Keratinocyte (primary cell): ENCODE measurements around the gene ERBB3. TPM values are rescaled to one million over a fixed set of nuclear protein-coding genes. Genes with fewer than 3 reads are reported as not detected.

Source experiments
- DNase-seq: peaks from one replicate; pipeline ENCODE4 v3.0.0-alpha.2; 2011; ENCODE audit warnings: low read depth, missing footprints, low spot score
- FAIRE-seq: peaks from 2 replicates; lab custom pipeline; 2011; peaks lifted over from hg19 to GRCh38; lab: Jason Lieb, UNC
- H2AFZ ChIP-seq: 2 replicates; pipeline ENCODE4 v1.6.0; 2012; ENCODE audit warnings: low read length, control low read depth, inconsistent platforms; ENCODE audit not compliant: control insufficient read depth
- H3K27ac ChIP-seq: 2 replicates; pipeline ENCODE4 v1.5.1; 2011; ENCODE audit warnings: low read length; ENCODE audit not compliant: control insufficient read depth, insufficient read depth
- H3K27me3 ChIP-seq: 3 replicates; pipeline ENCODE4 v1.6.0; 2011; ENCODE audit warnings: low read length; ENCODE audit not compliant: control insufficient read depth, insufficient read depth; ENCODE audit errors: extremely low read depth
- H3K36me3 ChIP-seq, 2 experiments: 2 replicates in 1 of 2; 3 replicates in 1 of 2; pipeline ENCODE4 v1.5.1; 2011; ENCODE audit warnings: low read length in 2 of 2, mild to moderate bottlenecking in 1 of 2; ENCODE audit not compliant: control insufficient read depth in 2 of 2, insufficient read depth in 2 of 2; ENCODE audit errors: extremely low read depth in 1 of 2
- H3K4me1 ChIP-seq: 3 replicates; pipeline ENCODE4 v1.5.1; 2011; ENCODE audit warnings: low read length; ENCODE audit not compliant: control insufficient read depth, insufficient read depth; ENCODE audit errors: extremely low read depth
- H3K4me2 ChIP-seq: 3 replicates; pipeline ENCODE4 v1.6.0; 2011; ENCODE audit warnings: low read depth, low read length; ENCODE audit not compliant: control insufficient read depth, insufficient read depth; ENCODE audit errors: extremely low read depth
- H3K4me3 ChIP-seq, 3 experiments: fragments of 200-600 bp in 1 of 3; sonication (generic) in 1 of 3; 2 replicates in 2 of 3; 3 replicates in 1 of 3; pipeline ENCODE4 v1.5.1; 2011 to 2016; ENCODE audit warnings: low read length in 3 of 3, mild to moderate bottlenecking in 3 of 3, control low read depth in 2 of 3, inconsistent platforms in 1 of 3, low read depth in 1 of 3, mixed read lengths in 1 of 3, mixed run types in 1 of 3, moderate library complexity in 1 of 3; ENCODE audit not compliant: control insufficient read depth in 2 of 3, insufficient read depth in 2 of 3; ENCODE audit errors: extremely low read depth in 1 of 3
- H3K79me2 ChIP-seq: 2 replicates; pipeline ENCODE4 v1.6.0; 2012; ENCODE audit warnings: low read length; ENCODE audit not compliant: control insufficient read depth, insufficient read depth
- H3K9ac ChIP-seq: 3 replicates; pipeline ENCODE4 v1.6.0; 2011; ENCODE audit warnings: low read length; ENCODE audit not compliant: control insufficient read depth, insufficient read depth; ENCODE audit errors: extremely low read depth
- H3K9me1 ChIP-seq: 3 replicates; pipeline ENCODE4 v1.6.0; 2011; ENCODE audit warnings: low read length; ENCODE audit not compliant: control insufficient read depth, insufficient read depth; ENCODE audit errors: extremely low read depth
- H3K9me3 ChIP-seq: 2 replicates; pipeline ENCODE4 v1.5.1; 2012; ENCODE audit warnings: low read depth, low read length; ENCODE audit not compliant: control insufficient read depth
- H4K20me1 ChIP-seq: 3 replicates; pipeline ENCODE4 v1.6.0; 2011; ENCODE audit warnings: low read length; ENCODE audit not compliant: control insufficient read depth, insufficient read depth; ENCODE audit errors: extremely low read depth
- CTCF ChIP-seq, 3 experiments: IDR thresholded peaks in 1 of 3; conservative IDR thresholded peaks in 1 of 3; optimal IDR thresholded peaks in 1 of 3; 2 replicates in 2 of 3; 3 replicates in 1 of 3; pipeline versions ENCODE3 to v1.5.1; 2011; ENCODE audit warnings: low read length in 3 of 3, mild to moderate bottlenecking in 3 of 3, moderate library complexity in 2 of 3, control low read depth in 1 of 3, inconsistent platforms in 1 of 3; ENCODE audit not compliant: insufficient read depth in 2 of 3; ENCODE audit errors: extremely low read depth in 1 of 3
- EZH2 ChIP-seq: IDR thresholded peaks from one replicate; pipeline ENCODE4 v1.6.1; 2012; ENCODE audit warnings: inconsistent platforms, mild to moderate bottlenecking, low read length, moderate library complexity
- dilution Hi-C: fragments of 300-500 bp; cut with MboI; formaldehyde crosslinking; loops from one replicate; pipeline ENCODE4 v1.7.0; 2020; ENCODE audit warnings: low sequenced_read_pairs; ENCODE audit not compliant: extremely low pct_ligation_motif_present
- polyA plus RNA-seq, 5 experiments: library from polyadenylated mRNA; depleted of rRNA in 3 of 5; stranded (reverse) in 3 of 5; stranded (forward) in 1 of 5; unstranded in 1 of 5; fragments of >200 nt; gene quantifications; 1 replicate in 1 of 5; 2 replicates in 3 of 5; 3 replicates in 1 of 5; pipeline versions ENCODE4 v1.2.1 to v1.2.3, GENCODE V29; 2011 to 2012; ENCODE audit warnings: missing spikeins in 2 of 5, low read depth in 1 of 5, low replicate concordance in 1 of 5

Gene ERBB3
- polyA plus RNA-seq, 1 donor (not counting 4 experiments of a cell fraction or from before 2014, with no cell fraction given): 16.4 TPM

- Histone ChIP-seq H3K4me1 (peaks cover under 1% of the 10 kb centered on the region), H3K36me3 (peaks cover 0 to 3% of the 10 kb centered on the region in 2 experiments), H3K79me2 (no peaks in the 10 kb centered on the region), H4K20me1 (no peaks in the 10 kb centered on the region), H3K4me2 (no peak overlapping the region), H3K27me3 (no peaks in the 10 kb centered on the region), H3K27ac (no peak overlapping the region), H3K9me1 (no peaks in the 10 kb centered on the region), H3K9me3 (no peaks in the 10 kb centered on the region), H3K9ac (no peak overlapping the region), H2AFZ (no peak overlapping the region), H3K4me3 (no peak overlapping the region)
- no peak for DNase-seq
- dilution Hi-C loops: no loop called here
- no peak for TF ChIP-seq EZH2
- no peak for FAIRE-seq
Measured at GRCh38 chr12:56034586-56035332, 45.2 kb upstream of the ERBB3 start.

GRCh38 chr12:56037161-56037560 lies 42.8 kb upstream of the ERBB3 start:
- Histone ChIP-seq H3K9me1 (no peaks in the 10 kb centered on the region), H3K4me1 (peaks cover 11% of the 10 kb centered on the region), H4K20me1 (no peaks in the 10 kb centered on the region), H3K79me2 (peaks cover 4% of the 10 kb centered on the region), H3K4me3 (no peak overlapping the region), H3K27ac (no peak overlapping the region), H3K9ac (no peak overlapping the region), H3K4me2 (no peak overlapping the region), H2AFZ (no peak overlapping the region), H3K36me3 (peaks cover 0 to 3% of the 10 kb centered on the region in 2 experiments), H3K9me3 (no peaks in the 10 kb centered on the region), H3K27me3 (no peaks in the 10 kb centered on the region)
- no peak for DNase-seq
- FAIRE-seq: no peak
- dilution Hi-C loops: no loop called here
- TF ChIP-seq EZH2 (no peak), CTCF (optimal IDR thresholded peaks at IDR 0.05 in 1 of 3, IDR thresholded peaks at IDR 0.05 in 1 of 3, conservative IDR thresholded peaks at IDR 0.05 in 1 of 3; ENCODE audit: extremely low read depth in 1 of 3, insufficient read depth in 2 of 3, low read length in 3 of 3) (no peak)
